B cell (primary cell): Measurements from ENCODE around the gene ERC2. TPM values are rescaled to one million over a fixed set of nuclear protein-coding genes. Genes with fewer than 3 reads are reported as not detected.

Experiments
- ATAC-seq: fragments of 200-7000 bp; cut with Tn5 transposase; one replicate; pipeline ENCODE4 v1.10.0; 2021; ENCODE audit warnings: low read depth, mild to moderate bottlenecking, moderate number of reproducible peaks, moderate library complexity
- CTCF ChIA-PET: fragments of 350-600 bp; sonication (Branson Sonifier 250); formaldehyde crosslinking; loops from one replicate; lab custom pipeline; 2021; ENCODE audit warnings: antibody characterized with exemption, inconsistent platforms; lab: Charles Lee
- POLR2A ChIA-PET: fragments of 350-600 bp; sonication (Branson Sonifier 250); formaldehyde crosslinking; loops from one replicate; lab custom pipeline; 2021; ENCODE audit warnings: antibody characterized with exemption; lab: Charles Lee
- DNase-seq: peaks from one replicate; pipeline ENCODE4 v3.0.0; 2013
- H2AFZ ChIP-seq: 2 replicates; pipeline ENCODE4 v1.6.1; 2012; ENCODE audit warnings: mild to moderate bottlenecking, low read depth, low read length; ENCODE audit not compliant: insufficient read depth, poor library complexity, severe bottlenecking
- H3K27ac ChIP-seq, 2 donors: 1 replicate in 1 of 2; 2 replicates in 1 of 2; pipeline ENCODE4 v1.5.1; 2012 to 2013; ENCODE audit warnings: low read length in 2 of 2, mild to moderate bottlenecking in 2 of 2, moderate library complexity in 1 of 2
- H3K27me3 ChIP-seq, 4 experiments: fragments of 200-600 bp in 1 of 4; sonication (generic) in 1 of 4; replicated peaks in 1 of 4; 1 replicate in 2 of 4; 2 replicates in 2 of 4; pipeline versions ENCODE4 v1.6.1 to v1.7.0; 2013 to 2016; ENCODE audit warnings: low read length in 3 of 4, mild to moderate bottlenecking in 2 of 4, mixed read lengths in 1 of 4, moderate library complexity in 1 of 4; ENCODE audit not compliant: insufficient read depth in 4 of 4, control insufficient read depth in 3 of 4; ENCODE audit errors: control extremely low read depth in 1 of 4
- H3K36me3 ChIP-seq, 2 experiments: replicated peaks in 1 of 2; 1 replicate in 1 of 2; 2 replicates in 1 of 2; pipeline versions ENCODE4 v1.6.1 to v1.7.1; 2013; ENCODE audit warnings: low read length in 1 of 2; ENCODE audit not compliant: insufficient read depth in 2 of 2, control insufficient read depth in 1 of 2; ENCODE audit errors: control extremely low read depth in 1 of 2, extremely low read depth in 1 of 2
- H3K4me1 ChIP-seq, 2 donors: fragments of 200-600 bp in 1 of 2; sonication (generic) in 1 of 2; 1 replicate in 1 of 2; 2 replicates in 1 of 2; pipeline versions ENCODE4 v1.5.1 to v1.6.1; 2013 to 2017; ENCODE audit warnings: low read length in 2 of 2; ENCODE audit not compliant: control insufficient read depth in 2 of 2, insufficient read depth in 2 of 2
- H3K4me2 ChIP-seq: replicated peaks from 2 replicates; pipeline ENCODE3; 2012; ENCODE audit warnings: mild to moderate bottlenecking, low read depth, low read length; ENCODE audit not compliant: poor library complexity, severe bottlenecking
- H3K4me3 ChIP-seq, 5 experiments: fragments of 200-600 bp in 1 of 5; sonication (generic) in 1 of 5; 1 replicate in 3 of 5; 2 replicates in 2 of 5; pipeline versions ENCODE4 v1.5.1 to v1.7.0; 2011 to 2016; ENCODE audit warnings: low read length in 4 of 5, mild to moderate bottlenecking in 4 of 5, low read depth in 2 of 5, control low read depth in 1 of 5, moderate library complexity in 1 of 5; ENCODE audit not compliant: insufficient read depth in 1 of 5; ENCODE audit errors: control extremely low read depth in 1 of 5, extremely low read depth in 1 of 5
- H3K79me2 ChIP-seq: fragments of 200-600 bp; sonication (generic); one replicate; pipeline ENCODE4 v1.6.0; 2016; ENCODE audit warnings: low read length; ENCODE audit not compliant: control insufficient read depth, insufficient read depth
- H3K9ac ChIP-seq: fragments of 200-600 bp; sonication (generic); 2 replicates; pipeline ENCODE4 v1.6.1; 2017; ENCODE audit warnings: mild to moderate bottlenecking, low read length, moderate library complexity
- H3K9me3 ChIP-seq, 3 donors: one replicate each; pipeline versions ENCODE4 v1.6.1 to v1.7.1; 2013; ENCODE audit warnings: low read length in 2 of 3; ENCODE audit not compliant: control insufficient read depth in 2 of 3, insufficient read depth in 1 of 3; ENCODE audit errors: control extremely low read depth in 1 of 3
- H4K20me1 ChIP-seq: 2 replicates; pipeline ENCODE4 v1.6.0; 2012; ENCODE audit warnings: mild to moderate bottlenecking, low read length; ENCODE audit not compliant: insufficient read depth, control insufficient read depth, poor library complexity, severe bottlenecking
- H3K27ac Mint-ChIP-seq: one replicate; pipeline ENCODE4 v1.8.0; 2021; ENCODE audit warnings: mixed read lengths
- H3K27me3 Mint-ChIP-seq: one replicate; pipeline ENCODE4 v1.8.0; 2021; ENCODE audit warnings: mixed read lengths
- H3K4me1 Mint-ChIP-seq: one replicate; pipeline ENCODE4 v1.8.0; 2021; ENCODE audit warnings: mixed read lengths
- H3K4me3 Mint-ChIP-seq: one replicate; pipeline ENCODE4 v1.8.0; 2021; ENCODE audit warnings: mixed read lengths
- H3K9me3 Mint-ChIP-seq: one replicate; pipeline ENCODE4 v1.8.0; 2022; ENCODE audit warnings: mixed read lengths; ENCODE audit not compliant: insufficient read depth
- EZH2 ChIP-seq: IDR thresholded peaks from 2 replicates; pipeline ENCODE4 v1.6.1; 2012; ENCODE audit warnings: borderline replicate concordance, low read depth, mild to moderate bottlenecking, moderate library complexity, low read length; ENCODE audit not compliant: insufficient read depth, poor library complexity, severe bottlenecking
- WGBS: methylation state at CpG from one replicate; pipeline ENCODE4 v1.1.5; 2013; ENCODE audit warnings: missing lambda C conversion rate; ENCODE audit not compliant: insufficient coverage; 5-methylcytosine and 5-hydroxymethylcytosine counted together
- intact Hi-C: fragments of 100-400 bp; cut with micrococcal nuclease; formaldehyde crosslinking; loops from one replicate; pipeline ENCODE4 v1.10.0; 2022
- polyA plus RNA-seq: library from polyadenylated mRNA; depleted of rRNA; stranded (reverse); fragments of >200 nt; gene quantifications from 2 replicates; pipeline ENCODE4 v1.2.3, GENCODE V29; 2012
- total RNA-seq, 2 donors: library from RNA; stranded (reverse); fragments of 120-200 nt in 1 of 2; gene quantifications; 1 replicate in 1 of 2; 2 replicates in 1 of 2; pipeline versions ENCODE4 v1.2.3 to v1.2.4, GENCODE V29; 2013 to 2022
- TF ChIP-seq, protein P1 (sequence below): fragments of 200-600 bp; IDR thresholded peaks from one replicate; pipeline ENCODE4 v1.8.0; 2022; ENCODE audit warnings: antibody characterized with exemption, mild to moderate bottlenecking

Gene ERC2
- total and polyA plus RNA-seq, 2 donors (not counting 1 experiment from before 2014, with no cell fraction given) = not detected

DNA sequence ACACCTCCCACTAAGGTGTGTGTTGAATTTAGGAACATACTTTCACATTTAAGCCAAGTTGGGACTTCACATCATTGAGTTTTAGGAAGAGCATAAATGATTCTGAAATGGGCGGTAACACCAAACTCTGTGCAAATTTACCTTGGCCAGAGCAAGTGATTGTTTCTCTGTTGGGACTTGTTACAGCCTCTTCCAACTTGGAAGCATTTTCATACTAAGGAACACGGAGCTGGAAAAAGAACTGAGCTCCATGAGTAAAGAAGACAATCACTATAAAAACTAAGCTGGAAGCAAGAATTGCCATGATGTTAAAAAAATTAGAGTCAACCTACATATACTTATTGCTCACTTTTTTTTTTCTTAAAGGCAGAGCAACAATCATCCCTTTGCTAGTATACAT is 371.3 kb downstream of the ERC2 start:
- no peak overlapping the region for H3K9ac ChIP-seq
- no peaks in the 10 kb centered on the region for H3K4me1 ChIP-seq
- no peak overlapping the region for H3K4me3 ChIP-seq
- H3K36me3 ChIP-seq = no peaks in the 10 kb centered on the region
- CTCF ChIA-PET = no interaction called here
- Mint-ChIP-seq H3K9me3 (no peaks in the 10 kb centered on the region), H3K4me1 (no peaks in the 10 kb centered on the region), H3K27me3 (peaks cover 6% of the 10 kb centered on the region), H3K4me3 (no peak overlapping the region), H3K27ac (no peak overlapping the region)
- ATAC-seq (no peak), DNase-seq (no peak)
- H2AFZ ChIP-seq = no peak overlapping the region
- no peak overlapping the region for H3K4me2 ChIP-seq
- no peak for TF ChIP-seq EZH2
- TF ChIP-seq, protein P1, sequence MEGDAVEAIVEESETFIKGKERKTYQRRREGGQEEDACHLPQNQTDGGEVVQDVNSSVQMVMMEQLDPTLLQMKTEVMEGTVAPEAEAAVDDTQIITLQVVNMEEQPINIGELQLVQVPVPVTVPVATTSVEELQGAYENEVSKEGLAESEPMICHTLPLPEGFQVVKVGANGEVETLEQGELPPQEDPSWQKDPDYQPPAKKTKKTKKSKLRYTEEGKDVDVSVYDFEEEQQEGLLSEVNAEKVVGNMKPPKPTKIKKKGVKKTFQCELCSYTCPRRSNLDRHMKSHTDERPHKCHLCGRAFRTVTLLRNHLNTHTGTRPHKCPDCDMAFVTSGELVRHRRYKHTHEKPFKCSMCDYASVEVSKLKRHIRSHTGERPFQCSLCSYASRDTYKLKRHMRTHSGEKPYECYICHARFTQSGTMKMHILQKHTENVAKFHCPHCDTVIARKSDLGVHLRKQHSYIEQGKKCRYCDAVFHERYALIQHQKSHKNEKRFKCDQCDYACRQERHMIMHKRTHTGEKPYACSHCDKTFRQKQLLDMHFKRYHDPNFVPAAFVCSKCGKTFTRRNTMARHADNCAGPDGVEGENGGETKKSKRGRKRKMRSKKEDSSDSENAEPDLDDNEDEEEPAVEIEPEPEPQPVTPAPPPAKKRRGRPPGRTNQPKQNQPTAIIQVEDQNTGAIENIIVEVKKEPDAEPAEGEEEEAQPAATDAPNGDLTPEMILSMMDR = no peak
- POLR2A ChIA-PET = no interaction called here
- no peaks in the 10 kb centered on the region for H3K27me3 ChIP-seq
- no CpG with 5 or more reads among the region's 2 CpGs for WGBS
- no peaks in the 10 kb centered on the region for H4K20me1 ChIP-seq
- intact Hi-C loops = no loop called here
- H3K79me2 ChIP-seq = no peaks in the 10 kb centered on the region
- no peaks in the 10 kb centered on the region for H3K9me3 ChIP-seq
- H3K27ac ChIP-seq = no peak overlapping the region

- ATAC-seq = no peak
- no peak for TF ChIP-seq EZH2
- TF ChIP-seq, protein P1 = no peak
- Histone ChIP-seq H3K36me3 (no peaks in the 10 kb centered on the region), H3K4me1 (no peaks in the 10 kb centered on the region), H2AFZ (no peak overlapping the region), H3K4me3 (no peak overlapping the region), H3K27me3 (no peaks in the 10 kb centered on the region), H3K4me2 (no peak overlapping the region), H3K9me3 (no peaks in the 10 kb centered on the region), H3K79me2 (no peaks in the 10 kb centered on the region), H4K20me1 (no peaks in the 10 kb centered on the region), H3K9ac (no peak overlapping the region), H3K27ac (no peak overlapping the region)
- Mint-ChIP-seq H3K27ac (no peak overlapping the region), H3K9me3 (no peaks in the 10 kb centered on the region), H3K4me3 (no peak overlapping the region), H3K4me1 (no peaks in the 10 kb centered on the region), H3K27me3 (peaks cover 8% of the 10 kb centered on the region)
- ChIA-PET POLR2A (no interaction called here), CTCF (no interaction called here)
- DNase-seq = no peak
- intact Hi-C loops = no loop called here
Observed at GRCh38 chr3:56094170-56094569, 374.1 kb downstream of the ERC2 start.
